WTC11 (cell line): ENCODE data around the gene TANGO6. TPM values are rescaled to one million over a fixed set of nuclear protein-coding genes. Genes with fewer than 3 reads are reported as not detected.

Experiments used
- ATAC-seq: fragments of 200-7000 bp; cut with Tn5 transposase; 2 replicates; pipeline ENCODE4 v1.10.0; 2021; ENCODE audit warnings: mild to moderate bottlenecking, moderate library complexity
- CTCF ChIA-PET: fragments of 300-600 bp; sonication (Branson Sonifier 250); formaldehyde crosslinking; loops from one replicate; lab custom pipeline; 2021; ENCODE audit warnings: antibody characterized with exemption; lab: Charles Lee
- POLR2A ChIA-PET: fragments of 350-600 bp; sonication (Branson Sonifier 250); formaldehyde crosslinking; loops from one replicate; lab custom pipeline; 2021; ENCODE audit warnings: antibody characterized with exemption; lab: Charles Lee
- DNase-seq: peaks from one replicate; pipeline ENCODE4 v3.0.0; 2021; ENCODE audit warnings: low spot score
- H3K27ac Mint-ChIP-seq: 2 replicates; pipeline ENCODE4 v1.8.0; 2021; ENCODE audit warnings: mixed read lengths
- H3K27me3 Mint-ChIP-seq: 2 replicates; pipeline ENCODE4 v1.8.0; 2021; ENCODE audit warnings: low read depth, mild to moderate bottlenecking, moderate library complexity, mixed read lengths
- H3K36me3 Mint-ChIP-seq: 2 replicates; pipeline ENCODE4 v1.8.0; 2021; ENCODE audit warnings: mixed read lengths
- H3K4me1 Mint-ChIP-seq: 2 replicates; pipeline ENCODE4 v1.8.0; 2022; ENCODE audit warnings: mixed read lengths
- H3K4me3 Mint-ChIP-seq: 2 replicates; pipeline ENCODE4 v1.8.0; 2021; ENCODE audit warnings: mild to moderate bottlenecking, moderate library complexity, mixed read lengths
- H3K9me3 Mint-ChIP-seq: 2 replicates; pipeline ENCODE4 v1.8.0; 2021; ENCODE audit warnings: mixed read lengths
- AFF4 ChIP-seq: sonication (generic); formaldehyde crosslinking; IDR thresholded peaks from 2 replicates; pipeline ENCODE4 v1.8.1; 2023; ENCODE audit warnings: mild to moderate bottlenecking, missing genetic modification reagents, borderline replicate concordance
- ATF2 ChIP-seq: sonication (generic); formaldehyde crosslinking; IDR thresholded peaks from 2 replicates; pipeline ENCODE4 v1.8.1; 2022; ENCODE audit warnings: low read depth, missing genetic modification reagents, borderline replicate concordance
- ATF6 ChIP-seq: sonication (generic); formaldehyde crosslinking; IDR thresholded peaks from 2 replicates; pipeline ENCODE4 v1.8.1; 2023; ENCODE audit warnings: mild to moderate bottlenecking, missing genetic modification reagents
- CDX4 ChIP-seq: fragments of 250-450 bp; sonication (Bioruptor Pico); IDR thresholded peaks from 2 replicates; pipeline ENCODE4 v1.9.0; 2021; ENCODE audit warnings: moderate library complexity, mild to moderate bottlenecking, inconsistent platforms, borderline replicate concordance
- ERG ChIP-seq: fragments of 250-450 bp; sonication (Bioruptor Pico); IDR thresholded peaks from 2 replicates; pipeline ENCODE4 v1.8.0; 2021; ENCODE audit warnings: mild to moderate bottlenecking
- GABPB1 ChIP-seq: sonication (generic); formaldehyde crosslinking; IDR thresholded peaks from 2 replicates; pipeline ENCODE4 v1.8.1; 2023; ENCODE audit warnings: mild to moderate bottlenecking, missing genetic modification reagents
- HMGA2 ChIP-seq: fragments of 250-450 bp; sonication (Bioruptor Pico); IDR thresholded peaks from 2 replicates; pipeline ENCODE4 v1.4.0; 2021; ENCODE audit warnings: mild to moderate bottlenecking, moderate library complexity
- IRF2 ChIP-seq: sonication (generic); formaldehyde crosslinking; IDR thresholded peaks from 2 replicates; pipeline ENCODE4 v1.8.0; 2022; ENCODE audit warnings: low read depth, missing genetic modification reagents, borderline replicate concordance
- MAX ChIP-seq: sonication (generic); formaldehyde crosslinking; IDR thresholded peaks from 2 replicates; pipeline ENCODE4 v1.8.0; 2022; ENCODE audit warnings: mild to moderate bottlenecking, missing genetic modification reagents
- MXD4 ChIP-seq: fragments of 250-450 bp; sonication (Bioruptor Pico); IDR thresholded peaks from 2 replicates; pipeline ENCODE4 v1.8.0; 2021; ENCODE audit warnings: mild to moderate bottlenecking, moderate library complexity, borderline replicate concordance
- NR1H2 ChIP-seq: sonication (generic); formaldehyde crosslinking; IDR thresholded peaks from 2 replicates; pipeline ENCODE4 v1.9.0; 2021; ENCODE audit warnings: mild to moderate bottlenecking, moderate library complexity, missing genetic modification reagents
- OVOL2 ChIP-seq: fragments of 250-450 bp; sonication (Bioruptor Pico); IDR thresholded peaks from 2 replicates; pipeline ENCODE4 v1.9.0; 2021; ENCODE audit warnings: mild to moderate bottlenecking, borderline replicate concordance
- SMAD4 ChIP-seq: sonication (generic); formaldehyde crosslinking; IDR thresholded peaks from 2 replicates; pipeline ENCODE4 v1.8.0; 2022; ENCODE audit warnings: mild to moderate bottlenecking, missing genetic modification reagents
- STAT6 ChIP-seq: sonication (generic); formaldehyde crosslinking; conservative IDR thresholded peaks from 2 replicates; pipeline ENCODE4 v1.8.1; 2023; ENCODE audit warnings: mild to moderate bottlenecking, low read depth, missing genetic modification reagents, moderate library complexity
- USF2 ChIP-seq: sonication (generic); formaldehyde crosslinking; IDR thresholded peaks from 2 replicates; pipeline ENCODE4 v1.8.1; 2023; ENCODE audit warnings: mild to moderate bottlenecking, missing genetic modification reagents, moderate library complexity
- ZNF219 ChIP-seq: sonication (generic); formaldehyde crosslinking; IDR thresholded peaks from 2 replicates; pipeline ENCODE4 v1.8.0; 2023; ENCODE audit warnings: missing genetic modification reagents, mild to moderate bottlenecking, borderline replicate concordance
- ZNF281 ChIP-seq: sonication (generic); formaldehyde crosslinking; IDR thresholded peaks from 2 replicates; pipeline ENCODE4 v1.8.0; 2023; ENCODE audit warnings: mild to moderate bottlenecking, missing genetic modification reagents
- ZNF671 ChIP-seq: fragments of 250-450 bp; sonication (Bioruptor Pico); IDR thresholded peaks from 2 replicates; pipeline ENCODE4 v1.8.0; 2021; ENCODE audit warnings: mild to moderate bottlenecking
- total RNA-seq: library from RNA; stranded (reverse); gene quantifications from 3 replicates; pipeline ENCODE4 v1.2.3, GENCODE V29; 2021

The TANGO6 gene
- total RNA-seq, 1 experiment from 2014 or later, result 15.6 TPM

- TF ChIP-seq OVOL2 (CRISPR knock-in tag), result no peak
These were observed 142.5 kb downstream of the TANGO6 start (continued) for GRCh38 chr16:68985855-68986254.

- ChIA-PET CTCF (interaction anchor here (0.5 to 3.4 kb wide), 16 partner anchors 16 to 939 kb away, joined by 3 to 18 read pairs (median 4); partner anchors contain the start of gene HAS3), POLR2A (interaction anchor here (0.6 to 0.9 kb wide), 3 partner anchors 107 to 200 kb away, joined by 3 to 9 read pairs (median 7); no protein-coding TSS in a partner anchor)
- H3K4me3 Mint-ChIP-seq, result no peak overlapping the region; the same call in 1 of the 2 replicates
- no peaks in the 10 kb centered on the region for H3K36me3 Mint-ChIP-seq
- no peaks in the 10 kb centered on the region; the same call in 1 of the 2 replicates for H3K27me3 Mint-ChIP-seq
- peaks cover 55% of the 10 kb centered on the region for H3K4me1 Mint-ChIP-seq
- DNase-seq (no peak), ATAC-seq (peak; percentile 68; the same call in 1 of the 2 replicates)
- peak overlapping the region; percentile 81 for H3K27ac Mint-ChIP-seq
- H3K9me3 Mint-ChIP-seq, result no peaks in the 10 kb centered on the region
- TF ChIP-seq STAT6 (CRISPR knock-in tag), result no peak
- no peak for TF ChIP-seq MAX (CRISPR knock-in tag)
- no peak for TF ChIP-seq IRF2 (CRISPR knock-in tag)
- TF ChIP-seq CDX4, result no peak
- no peak for TF ChIP-seq GABPB1 (CRISPR knock-in tag)
- no peak for TF ChIP-seq ZNF219
- TF ChIP-seq ZNF671 (CRISPR knock-in tag), result no peak
- no peak for TF ChIP-seq SMAD4 (CRISPR knock-in tag)
- TF ChIP-seq AFF4, result no peak
- TF ChIP-seq ZNF281 (CRISPR knock-in tag), result no peak
- TF ChIP-seq HMGA2 (CRISPR knock-in tag), result no peak
- TF ChIP-seq USF2 (CRISPR knock-in tag), result no peak
- no peak for TF ChIP-seq ATF2 (CRISPR knock-in tag)
- no peak for TF ChIP-seq ERG (CRISPR knock-in tag)
- TF ChIP-seq MXD4 (CRISPR knock-in tag), result no peak
- TF ChIP-seq NR1H2 (CRISPR knock-in tag), result no peak
- TF ChIP-seq ATF6 (CRISPR knock-in tag), result no peak
These were observed 144.6 kb downstream of the TANGO6 start for GRCh38 chr16:68987734-68988457.
